Measurements from ENCODE around the gene MGLL. TPM values are rescaled to one million over a fixed set of nuclear protein-coding genes. Genes with fewer than 3 reads are reported as not detected.
"Not testable (repeated sequence)": the region's sequence is repeated elsewhere in the genome, so short reads cannot be mapped to it uniquely, and the experiment has no call there.

The MGLL gene
- total RNA-seq, 2 experiments from 2014 or later: 0.28 to 0.29 TPM

- no peaks in the 10 kb centered on the region for H3K36me3 Mint-ChIP-seq
- H3K27me3 Mint-ChIP-seq: no peaks in the 10 kb centered on the region
- no peaks in the 10 kb centered on the region for H3K9me3 Mint-ChIP-seq
- no peaks in the 10 kb centered on the region for H3K4me1 Mint-ChIP-seq
- no peak overlapping the region for H3K4me3 Mint-ChIP-seq
- H3K27ac Mint-ChIP-seq: no peak overlapping the region
- DNase-seq: no peak
Measured at GRCh38 chr3:127665165-127665564, 157.2 kb downstream of the MGLL start.

GRCh38 chr3:127663151-127663550 lies 159.2 kb downstream of the MGLL start:
- Mint-ChIP-seq H3K36me3 (no peaks in the 10 kb centered on the region), H3K27ac (no peak overlapping the region), H3K4me1 (no peaks in the 10 kb centered on the region), H3K27me3 (no peaks in the 10 kb centered on the region), H3K9me3 (no peaks in the 10 kb centered on the region), H3K4me3 (no peak overlapping the region)
- DNase-seq: no peak

GRCh38 chr3:127662001-127662469 lies 160.3 kb downstream of the MGLL start:
- Mint-ChIP-seq H3K27ac (no peak overlapping the region), H3K9me3 (no peaks in the 10 kb centered on the region), H3K4me1 (no peaks in the 10 kb centered on the region), H3K27me3 (no peaks in the 10 kb centered on the region), H3K36me3 (no peaks in the 10 kb centered on the region), H3K4me3 (no peak overlapping the region)
- no peak for DNase-seq

GRCh38 chr3:127661600-127661999 lies 160.7 kb downstream of the MGLL start:
- Mint-ChIP-seq H3K36me3 (no peaks in the 10 kb centered on the region), H3K27me3 (no peaks in the 10 kb centered on the region), H3K4me3 (no peak overlapping the region), H3K27ac (no peak overlapping the region), H3K4me1 (no peaks in the 10 kb centered on the region), H3K9me3 (no peaks in the 10 kb centered on the region)
- no peak for DNase-seq

- H3K4me1 Mint-ChIP-seq: no peaks in the 10 kb centered on the region
- H3K9me3 Mint-ChIP-seq: no peaks in the 10 kb centered on the region
- no peaks in the 10 kb centered on the region for H3K27me3 Mint-ChIP-seq
- H3K36me3 Mint-ChIP-seq: no peaks in the 10 kb centered on the region
- no peak for DNase-seq
- H3K27ac Mint-ChIP-seq: no peak overlapping the region
- H3K4me3 Mint-ChIP-seq: no peak overlapping the region
Measured at GRCh38 chr3:127660621-127661251, 161.6 kb downstream of the MGLL start.

GRCh38 chr3:127658234-127658633 lies 164.1 kb downstream of the MGLL start:
- no peak overlapping the region for H3K4me3 Mint-ChIP-seq
- no peak for DNase-seq
- no peaks in the 10 kb centered on the region for H3K4me1 Mint-ChIP-seq
- H3K27ac Mint-ChIP-seq: no peak overlapping the region
- H3K27me3 Mint-ChIP-seq: no peaks in the 10 kb centered on the region
- no peaks in the 10 kb centered on the region for H3K36me3 Mint-ChIP-seq
- no peaks in the 10 kb centered on the region for H3K9me3 Mint-ChIP-seq

- H3K36me3 Mint-ChIP-seq: no peaks in the 10 kb centered on the region
- H3K9me3 Mint-ChIP-seq: no peaks in the 10 kb centered on the region
Measured at GRCh38 chr3:127656906-127657305, 165.4 kb downstream of the MGLL start.

GRCh38 chr3:127655641-127656040 lies 166.7 kb downstream of the MGLL start:
- H3K27ac Mint-ChIP-seq: no peak overlapping the region
- H3K4me1 Mint-ChIP-seq: no peaks in the 10 kb centered on the region
- DNase-seq: no peak
- H3K36me3 Mint-ChIP-seq: no peaks in the 10 kb centered on the region
- H3K9me3 Mint-ChIP-seq: no peaks in the 10 kb centered on the region
- H3K27me3 Mint-ChIP-seq: no peaks in the 10 kb centered on the region
- H3K4me3 Mint-ChIP-seq: no peak overlapping the region

More at GRCh38 chr3:127656906-127657305, 165.4 kb downstream of the MGLL start:
- Mint-ChIP-seq H3K27me3 (no peaks in the 10 kb centered on the region), H3K27ac (no peak overlapping the region), H3K4me3 (no peak overlapping the region), H3K4me1 (no peaks in the 10 kb centered on the region)
- no peak for DNase-seq

GRCh38 chr3:127654993-127655392 lies 167.3 kb downstream of the MGLL start:
- not testable (repeated sequence) for H3K4me3 Mint-ChIP-seq, H3K36me3 Mint-ChIP-seq, H3K27me3 Mint-ChIP-seq, H3K9me3 Mint-ChIP-seq, DNase-seq, H3K27ac Mint-ChIP-seq, H3K4me1 Mint-ChIP-seq

GRCh38 chr3:127654374-127654773 lies 167.9 kb downstream of the MGLL start:
- H3K4me1 Mint-ChIP-seq: no peaks in the 10 kb centered on the region
- H3K36me3 Mint-ChIP-seq: no peaks in the 10 kb centered on the region
- H3K27me3 Mint-ChIP-seq: no peaks in the 10 kb centered on the region
- no peaks in the 10 kb centered on the region for H3K9me3 Mint-ChIP-seq
- no peak overlapping the region for H3K4me3 Mint-ChIP-seq
- no peak for DNase-seq
- H3K27ac Mint-ChIP-seq: no peak overlapping the region

GRCh38 chr3:127652246-127652995 lies 169.9 kb downstream of the MGLL start:
- no peaks in the 10 kb centered on the region for H3K36me3 Mint-ChIP-seq
- no peaks in the 10 kb centered on the region for H3K4me1 Mint-ChIP-seq
- H3K27me3 Mint-ChIP-seq: no peaks in the 10 kb centered on the region
- H3K27ac Mint-ChIP-seq: no peak overlapping the region
- H3K9me3 Mint-ChIP-seq: no peaks in the 10 kb centered on the region
- no peak for DNase-seq
- no peak overlapping the region for H3K4me3 Mint-ChIP-seq

GRCh38 chr3:127651516-127652172 lies 170.7 kb downstream of the MGLL start:
- H3K4me3 Mint-ChIP-seq: no peak overlapping the region
- H3K4me1 Mint-ChIP-seq: no peaks in the 10 kb centered on the region
- no peak for DNase-seq
- no peaks in the 10 kb centered on the region for H3K27me3 Mint-ChIP-seq
- H3K9me3 Mint-ChIP-seq: no peaks in the 10 kb centered on the region
- H3K27ac Mint-ChIP-seq: no peak overlapping the region
- H3K36me3 Mint-ChIP-seq: no peaks in the 10 kb centered on the region

GRCh38 chr3:127650236-127650635 lies 172.1 kb downstream of the MGLL start:
- H3K4me3 Mint-ChIP-seq: no peak overlapping the region
- no peaks in the 10 kb centered on the region for H3K9me3 Mint-ChIP-seq
- H3K27ac Mint-ChIP-seq: no peak overlapping the region
- no peaks in the 10 kb centered on the region for H3K36me3 Mint-ChIP-seq
- no peaks in the 10 kb centered on the region for H3K4me1 Mint-ChIP-seq
- no peaks in the 10 kb centered on the region for H3K27me3 Mint-ChIP-seq
- DNase-seq: no peak

GRCh38 chr3:127647845-127648204 lies 174.5 kb downstream of the MGLL start:
- Mint-ChIP-seq H3K27ac (no peak overlapping the region), H3K27me3 (no peaks in the 10 kb centered on the region), H3K4me1 (no peaks in the 10 kb centered on the region), H3K9me3 (no peaks in the 10 kb centered on the region), H3K4me3 (no peak overlapping the region), H3K36me3 (no peaks in the 10 kb centered on the region)
- no peak for DNase-seq

GRCh38 chr3:127647166-127647844 lies 175.0 kb downstream of the MGLL start:
- Mint-ChIP-seq H3K9me3 (no peaks in the 10 kb centered on the region), H3K36me3 (no peaks in the 10 kb centered on the region)

More at GRCh38 chr3:127647166-127647844, 175.0 kb downstream of the MGLL start:
- H3K27me3 Mint-ChIP-seq: no peaks in the 10 kb centered on the region
- H3K4me3 Mint-ChIP-seq: no peak overlapping the region
- DNase-seq: no peak
- H3K27ac Mint-ChIP-seq: no peak overlapping the region
- no peaks in the 10 kb centered on the region for H3K4me1 Mint-ChIP-seq
